ENCODE results near the gene ZNF785. TPM values are rescaled to one million over a fixed set of nuclear protein-coding genes. Genes with fewer than 3 reads are reported as not detected.
A peak's percentile ranks its signal among the peaks of the same experiment; 100 is the strongest.

ZNF785 gene
- total and polyA plus RNA-seq, 2 of the 13 experiments (the other 11 are each of a cell fraction or from before 2014, with no cell fraction given) = 0.01 TPM; not detected in 1

DNA sequence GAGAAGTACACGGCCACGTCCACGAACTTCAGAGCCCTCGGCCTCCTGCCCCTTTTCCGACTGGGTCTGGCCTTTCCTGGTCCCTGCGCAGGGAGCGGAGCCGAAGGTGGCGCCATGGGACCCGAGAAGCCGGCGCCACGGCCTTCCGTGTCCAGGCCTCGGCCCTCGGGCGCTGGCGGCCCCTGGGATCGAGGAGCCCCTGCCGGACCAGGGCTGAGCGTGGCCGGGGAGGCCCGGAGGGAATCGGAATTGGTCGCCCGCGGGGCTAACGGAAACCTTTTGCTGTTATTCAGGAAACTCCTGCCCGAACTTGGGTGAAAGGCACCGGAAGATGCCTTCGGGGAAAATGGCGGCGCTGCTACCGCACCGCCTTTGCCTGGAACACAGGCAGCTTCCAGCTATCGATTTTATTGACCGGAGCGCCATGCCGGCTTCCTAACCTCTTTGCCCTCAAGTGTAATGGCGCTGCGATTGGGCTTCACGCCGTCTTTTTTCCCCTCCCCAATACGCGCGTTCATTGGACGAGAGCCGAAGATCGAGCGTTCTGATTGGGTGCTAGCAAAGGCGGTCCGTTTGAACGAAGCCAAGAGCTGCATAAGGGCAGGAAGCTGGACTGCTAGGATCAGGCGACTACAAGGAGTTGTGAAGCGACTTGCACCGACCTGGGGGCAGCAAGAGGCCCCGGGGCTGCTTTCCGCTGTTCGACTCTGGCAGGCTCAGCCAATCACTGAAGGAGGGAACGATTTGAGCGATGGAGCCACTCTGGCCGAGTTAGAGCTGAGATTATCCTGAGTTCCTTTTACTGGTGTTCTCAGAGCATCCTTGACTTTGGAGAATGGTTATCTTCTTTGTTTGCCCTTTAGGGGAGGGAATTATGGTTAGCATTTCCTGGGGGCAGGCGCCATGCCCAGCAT, 24.7 kb upstream of the ZNF785 start, which contains the start of gene ZNF689 (continued):
- TF ChIP-seq, protein P1, sequence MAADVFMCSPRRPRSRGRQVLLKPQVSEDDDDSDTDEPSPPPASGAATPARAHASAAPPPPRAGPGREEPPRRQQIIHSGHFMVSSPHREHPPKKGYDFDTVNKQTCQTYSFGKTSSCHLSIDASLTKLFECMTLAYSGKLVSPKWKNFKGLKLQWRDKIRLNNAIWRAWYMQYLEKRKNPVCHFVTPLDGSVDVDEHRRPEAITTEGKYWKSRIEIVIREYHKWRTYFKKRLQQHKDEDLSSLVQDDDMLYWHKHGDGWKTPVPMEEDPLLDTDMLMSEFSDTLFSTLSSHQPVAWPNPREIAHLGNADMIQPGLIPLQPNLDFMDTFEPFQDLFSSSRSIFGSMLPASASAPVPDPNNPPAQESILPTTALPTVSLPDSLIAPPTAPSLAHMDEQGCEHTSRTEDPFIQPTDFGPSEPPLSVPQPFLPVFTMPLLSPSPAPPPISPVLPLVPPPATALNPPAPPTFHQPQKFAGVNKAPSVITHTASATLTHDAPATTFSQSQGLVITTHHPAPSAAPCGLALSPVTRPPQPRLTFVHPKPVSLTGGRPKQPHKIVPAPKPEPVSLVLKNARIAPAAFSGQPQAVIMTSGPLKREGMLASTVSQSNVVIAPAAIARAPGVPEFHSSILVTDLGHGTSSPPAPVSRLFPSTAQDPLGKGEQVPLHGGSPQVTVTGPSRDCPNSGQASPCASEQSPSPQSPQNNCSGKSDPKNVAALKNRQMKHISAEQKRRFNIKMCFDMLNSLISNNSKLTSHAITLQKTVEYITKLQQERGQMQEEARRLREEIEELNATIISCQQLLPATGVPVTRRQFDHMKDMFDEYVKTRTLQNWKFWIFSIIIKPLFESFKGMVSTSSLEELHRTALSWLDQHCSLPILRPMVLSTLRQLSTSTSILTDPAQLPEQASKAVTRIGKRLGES (CRISPR knock-in tag; IDR thresholded peaks at IDR 0.05; ENCODE audit: borderline replicate concordance) = 0 out of 2 replicates have a peak, but pooled peaks have one; percentile 78
- TF ChIP-seq, protein P2, sequence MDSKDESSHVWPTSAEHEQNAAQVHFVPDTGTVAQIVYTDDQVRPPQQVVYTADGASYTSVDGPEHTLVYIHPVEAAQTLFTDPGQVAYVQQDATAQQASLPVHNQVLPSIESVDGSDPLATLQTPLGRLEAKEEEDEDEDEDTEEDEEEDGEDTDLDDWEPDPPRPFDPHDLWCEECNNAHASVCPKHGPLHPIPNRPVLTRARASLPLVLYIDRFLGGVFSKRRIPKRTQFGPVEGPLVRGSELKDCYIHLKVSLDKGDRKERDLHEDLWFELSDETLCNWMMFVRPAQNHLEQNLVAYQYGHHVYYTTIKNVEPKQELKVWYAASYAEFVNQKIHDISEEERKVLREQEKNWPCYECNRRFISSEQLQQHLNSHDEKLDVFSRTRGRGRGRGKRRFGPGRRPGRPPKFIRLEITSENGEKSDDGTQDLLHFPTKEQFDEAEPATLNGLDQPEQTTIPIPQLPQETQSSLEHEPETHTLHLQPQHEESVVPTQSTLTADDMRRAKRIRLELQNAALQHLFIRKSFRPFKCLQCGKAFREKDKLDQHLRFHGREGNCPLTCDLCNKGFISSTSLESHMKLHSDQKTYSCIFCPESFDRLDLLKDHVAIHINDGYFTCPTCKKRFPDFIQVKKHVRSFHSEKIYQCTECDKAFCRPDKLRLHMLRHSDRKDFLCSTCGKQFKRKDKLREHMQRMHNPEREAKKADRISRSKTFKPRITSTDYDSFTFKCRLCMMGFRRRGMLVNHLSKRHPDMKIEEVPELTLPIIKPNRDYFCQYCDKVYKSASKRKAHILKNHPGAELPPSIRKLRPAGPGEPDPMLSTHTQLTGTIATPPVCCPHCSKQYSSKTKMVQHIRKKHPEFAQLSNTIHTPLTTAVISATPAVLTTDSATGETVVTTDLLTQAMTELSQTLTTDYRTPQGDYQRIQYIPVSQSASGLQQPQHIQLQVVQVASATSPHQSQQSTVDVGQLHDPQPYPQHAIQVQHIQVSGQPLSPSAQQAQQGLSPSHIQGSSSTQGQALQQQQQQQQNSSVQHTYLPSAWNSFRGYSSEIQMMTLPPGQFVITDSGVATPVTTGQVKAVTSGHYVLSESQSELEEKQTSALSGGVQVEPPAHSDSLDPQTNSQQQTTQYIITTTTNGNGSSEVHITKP (CRISPR knock-in tag; IDR thresholded peaks at IDR 0.05; ENCODE audit: low read depth) = peak; percentile 64; the same call in 1 of the 2 replicates
- TF ChIP-seq, protein P3, sequence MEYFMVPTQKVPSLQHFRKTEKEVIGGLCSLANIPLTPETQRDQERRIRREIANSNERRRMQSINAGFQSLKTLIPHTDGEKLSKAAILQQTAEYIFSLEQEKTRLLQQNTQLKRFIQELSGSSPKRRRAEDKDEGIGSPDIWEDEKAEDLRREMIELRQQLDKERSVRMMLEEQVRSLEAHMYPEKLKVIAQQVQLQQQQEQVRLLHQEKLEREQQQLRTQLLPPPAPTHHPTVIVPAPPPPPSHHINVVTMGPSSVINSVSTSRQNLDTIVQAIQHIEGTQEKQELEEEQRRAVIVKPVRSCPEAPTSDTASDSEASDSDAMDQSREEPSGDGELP (IDR thresholded peaks at IDR 0.05; ENCODE audit: borderline replicate concordance, low read depth) = 0 out of 2 replicates have a peak, but pooled peaks have one; percentile 29
- TF ChIP-seq RFXAP (CRISPR knock-in tag; IDR thresholded peaks at IDR 0.05; ENCODE audit: borderline replicate concordance) = peak; percentile 85
- TF ChIP-seq, protein P4, sequence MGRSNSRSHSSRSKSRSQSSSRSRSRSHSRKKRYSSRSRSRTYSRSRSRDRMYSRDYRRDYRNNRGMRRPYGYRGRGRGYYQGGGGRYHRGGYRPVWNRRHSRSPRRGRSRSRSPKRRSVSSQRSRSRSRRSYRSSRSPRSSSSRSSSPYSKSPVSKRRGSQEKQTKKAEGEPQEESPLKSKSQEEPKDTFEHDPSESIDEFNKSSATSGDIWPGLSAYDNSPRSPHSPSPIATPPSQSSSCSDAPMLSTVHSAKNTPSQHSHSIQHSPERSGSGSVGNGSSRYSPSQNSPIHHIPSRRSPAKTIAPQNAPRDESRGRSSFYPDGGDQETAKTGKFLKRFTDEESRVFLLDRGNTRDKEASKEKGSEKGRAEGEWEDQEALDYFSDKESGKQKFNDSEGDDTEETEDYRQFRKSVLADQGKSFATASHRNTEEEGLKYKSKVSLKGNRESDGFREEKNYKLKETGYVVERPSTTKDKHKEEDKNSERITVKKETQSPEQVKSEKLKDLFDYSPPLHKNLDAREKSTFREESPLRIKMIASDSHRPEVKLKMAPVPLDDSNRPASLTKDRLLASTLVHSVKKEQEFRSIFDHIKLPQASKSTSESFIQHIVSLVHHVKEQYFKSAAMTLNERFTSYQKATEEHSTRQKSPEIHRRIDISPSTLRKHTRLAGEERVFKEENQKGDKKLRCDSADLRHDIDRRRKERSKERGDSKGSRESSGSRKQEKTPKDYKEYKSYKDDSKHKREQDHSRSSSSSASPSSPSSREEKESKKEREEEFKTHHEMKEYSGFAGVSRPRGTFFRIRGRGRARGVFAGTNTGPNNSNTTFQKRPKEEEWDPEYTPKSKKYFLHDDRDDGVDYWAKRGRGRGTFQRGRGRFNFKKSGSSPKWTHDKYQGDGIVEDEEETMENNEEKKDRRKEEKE (IDR thresholded peaks at IDR 0.05) = no peak
- TF ChIP-seq, protein P5, sequence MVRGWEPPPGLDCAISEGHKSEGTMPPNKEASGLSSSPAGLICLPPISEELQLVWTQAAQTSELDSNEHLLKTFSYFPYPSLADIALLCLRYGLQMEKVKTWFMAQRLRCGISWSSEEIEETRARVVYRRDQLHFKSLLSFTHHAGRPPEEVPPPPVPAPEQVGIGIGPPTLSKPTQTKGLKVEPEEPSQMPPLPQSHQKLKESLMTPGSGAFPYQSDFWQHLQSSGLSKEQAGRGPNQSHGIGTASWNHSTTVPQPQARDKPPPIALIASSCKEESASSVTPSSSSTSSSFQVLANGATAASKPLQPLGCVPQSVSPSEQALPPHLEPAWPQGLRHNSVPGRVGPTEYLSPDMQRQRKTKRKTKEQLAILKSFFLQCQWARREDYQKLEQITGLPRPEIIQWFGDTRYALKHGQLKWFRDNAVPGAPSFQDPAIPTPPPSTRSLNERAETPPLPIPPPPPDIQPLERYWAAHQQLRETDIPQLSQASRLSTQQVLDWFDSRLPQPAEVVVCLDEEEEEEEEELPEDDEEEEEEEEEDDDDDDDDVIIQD (CRISPR knock-in tag; IDR thresholded peaks at IDR 0.05; ENCODE audit: low read depth) = peak; percentile 70
- TF ChIP-seq ZNF780A (CRISPR knock-in tag; IDR thresholded peaks at IDR 0.05) = peak; percentile 78; the same call in 1 of the 2 replicates
- TF ChIP-seq, protein P6, sequence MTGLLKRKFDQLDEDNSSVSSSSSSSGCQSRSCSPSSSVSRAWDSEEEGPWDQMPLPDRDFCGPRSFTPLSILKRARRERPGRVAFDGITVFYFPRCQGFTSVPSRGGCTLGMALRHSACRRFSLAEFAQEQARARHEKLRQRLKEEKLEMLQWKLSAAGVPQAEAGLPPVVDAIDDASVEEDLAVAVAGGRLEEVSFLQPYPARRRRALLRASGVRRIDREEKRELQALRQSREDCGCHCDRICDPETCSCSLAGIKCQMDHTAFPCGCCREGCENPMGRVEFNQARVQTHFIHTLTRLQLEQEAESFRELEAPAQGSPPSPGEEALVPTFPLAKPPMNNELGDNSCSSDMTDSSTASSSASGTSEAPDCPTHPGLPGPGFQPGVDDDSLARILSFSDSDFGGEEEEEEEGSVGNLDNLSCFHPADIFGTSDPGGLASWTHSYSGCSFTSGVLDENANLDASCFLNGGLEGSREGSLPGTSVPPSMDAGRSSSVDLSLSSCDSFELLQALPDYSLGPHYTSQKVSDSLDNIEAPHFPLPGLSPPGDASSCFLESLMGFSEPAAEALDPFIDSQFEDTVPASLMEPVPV (CRISPR knock-in tag; IDR thresholded peaks at IDR 0.05) = no peak; the same call in 1 of the 2 replicates
- peak; percentile 81 for TF ChIP-seq ZNF589 (CRISPR knock-in tag; conservative IDR thresholded peaks at IDR 0.05)
- no peak for TF ChIP-seq ATF7 (IDR thresholded peaks at IDR 0.05)
- no peak for TF ChIP-seq ATF7 (CRISPR knock-in tag; IDR thresholded peaks at IDR 0.05)
- peak; percentile 55; the same call in 1 of the 2 replicates for TF ChIP-seq TEAD2 (CRISPR knock-in tag; IDR thresholded peaks at IDR 0.05)
- peak; percentile 68 for TF ChIP-seq RARA (CRISPR knock-in tag; IDR thresholded peaks at IDR 0.05)
